Measurements from ENCODE around the gene TNFRSF25. TPM values are rescaled to one million over a fixed set of nuclear protein-coding genes. Genes with fewer than 3 reads are reported as not detected.

TNFRSF25 gene
- total RNA-seq, 1 donor: 60.7 TPM

- Histone ChIP-seq H3K27me3 (ENCODE audit: insufficient read depth, low read length) (no peaks in the 10 kb centered on the region), H3K4me3 (ENCODE audit: low read length) (no peak overlapping the region), H3K4me1 (ENCODE audit: insufficient read depth, low read length) (no peaks in the 10 kb centered on the region), H3K9me3 (ENCODE audit: low read depth, low read length) (no peaks in the 10 kb centered on the region)
Measured at GRCh38 chr1:6506210-6507036, 40.5 kb upstream of the TNFRSF25 start.

- Histone ChIP-seq H3K4me1 (ENCODE audit: insufficient read depth, low read length) (no peaks in the 10 kb centered on the region), H3K4me3 (ENCODE audit: low read length) (no peak overlapping the region), H3K9me3 (ENCODE audit: low read depth, low read length) (no peaks in the 10 kb centered on the region), H3K27me3 (ENCODE audit: insufficient read depth, low read length) (no peaks in the 10 kb centered on the region)
Measured at GRCh38 chr1:6505367-6506209, 39.6 kb upstream of the TNFRSF25 start.

- no peaks in the 10 kb centered on the region for H3K27me3 ChIP-seq (ENCODE audit: insufficient read depth, low read length)
- no peaks in the 10 kb centered on the region for H3K4me1 ChIP-seq (ENCODE audit: insufficient read depth, low read length)
Measured at GRCh38 chr1:6504887-6505286, 38.9 kb upstream of the TNFRSF25 start.

GRCh38 chr1:6503884-6504602 lies 38.1 kb upstream of the TNFRSF25 start:
- H3K27me3 ChIP-seq (ENCODE audit: insufficient read depth, low read length): no peaks in the 10 kb centered on the region
- H3K4me1 ChIP-seq (ENCODE audit: insufficient read depth, low read length): no peaks in the 10 kb centered on the region
- no peaks in the 10 kb centered on the region for H3K9me3 ChIP-seq (ENCODE audit: low read depth, low read length)

More at GRCh38 chr1:6504887-6505286, 38.9 kb upstream of the TNFRSF25 start:
- H3K4me3 ChIP-seq (ENCODE audit: low read length): no peak overlapping the region
- H3K9me3 ChIP-seq (ENCODE audit: low read depth, low read length): no peaks in the 10 kb centered on the region

GRCh38 chr1:6502000-6502891 lies 36.3 kb upstream of the TNFRSF25 start:
- Histone ChIP-seq H3K4me1 (ENCODE audit: insufficient read depth, low read length) (no peaks in the 10 kb centered on the region), H3K27me3 (ENCODE audit: insufficient read depth, low read length) (peaks cover 4% of the 10 kb centered on the region), H3K9me3 (ENCODE audit: low read depth, low read length) (no peaks in the 10 kb centered on the region), H3K4me3 (ENCODE audit: low read length) (no peak overlapping the region)

More at GRCh38 chr1:6503884-6504602, 38.1 kb upstream of the TNFRSF25 start:
- H3K4me3 ChIP-seq (ENCODE audit: low read length): no peak overlapping the region

- Histone ChIP-seq H3K27me3 (ENCODE audit: insufficient read depth, low read length) (peaks cover 4% of the 10 kb centered on the region), H3K9me3 (ENCODE audit: low read depth, low read length) (no peaks in the 10 kb centered on the region), H3K4me3 (ENCODE audit: low read length) (no peak overlapping the region), H3K4me1 (ENCODE audit: insufficient read depth, low read length) (no peaks in the 10 kb centered on the region)
Measured at GRCh38 chr1:6501279-6501813, 35.4 kb upstream of the TNFRSF25 start.

GRCh38 chr1:6500544-6501278 lies 34.7 kb upstream of the TNFRSF25 start:
- no peaks in the 10 kb centered on the region for H3K9me3 ChIP-seq (ENCODE audit: low read depth, low read length)
- no peak overlapping the region for H3K4me3 ChIP-seq (ENCODE audit: low read length)
- no peaks in the 10 kb centered on the region for H3K4me1 ChIP-seq (ENCODE audit: insufficient read depth, low read length)
- peaks cover 4% of the 10 kb centered on the region for H3K27me3 ChIP-seq (ENCODE audit: insufficient read depth, low read length)

GRCh38 chr1:6499296-6499695 lies 33.3 kb upstream of the TNFRSF25 start:
- H3K9me3 ChIP-seq (ENCODE audit: low read depth, low read length): no peaks in the 10 kb centered on the region
- H3K4me1 ChIP-seq (ENCODE audit: insufficient read depth, low read length): no peaks in the 10 kb centered on the region
- H3K27me3 ChIP-seq (ENCODE audit: insufficient read depth, low read length): peaks cover 4% of the 10 kb centered on the region
- no peak overlapping the region for H3K4me3 ChIP-seq (ENCODE audit: low read length)

- Histone ChIP-seq H3K4me3 (ENCODE audit: low read length) (no peak overlapping the region), H3K4me1 (ENCODE audit: insufficient read depth, low read length) (no peaks in the 10 kb centered on the region), H3K27me3 (ENCODE audit: insufficient read depth, low read length) (peaks cover 4% of the 10 kb centered on the region), H3K9me3 (ENCODE audit: low read depth, low read length) (no peaks in the 10 kb centered on the region)
Measured at GRCh38 chr1:6498576-6499111, 32.7 kb upstream of the TNFRSF25 start.

- Histone ChIP-seq H3K4me3 (ENCODE audit: low read length) (peak overlapping the region; percentile 22), H3K27me3 (ENCODE audit: insufficient read depth, low read length) (peaks cover 4% of the 10 kb centered on the region), H3K4me1 (ENCODE audit: insufficient read depth, low read length) (no peaks in the 10 kb centered on the region), H3K9me3 (ENCODE audit: low read depth, low read length) (no peaks in the 10 kb centered on the region)
Measured at GRCh38 chr1:6497867-6498575, 32.0 kb upstream of the TNFRSF25 start.

- no peaks in the 10 kb centered on the region for H3K4me1 ChIP-seq (ENCODE audit: insufficient read depth, low read length)
- peak overlapping the region; percentile 22 for H3K4me3 ChIP-seq (ENCODE audit: low read length)
- H3K9me3 ChIP-seq (ENCODE audit: low read depth, low read length): no peaks in the 10 kb centered on the region
- H3K27me3 ChIP-seq (ENCODE audit: insufficient read depth, low read length): peaks cover 4% of the 10 kb centered on the region
Measured at GRCh38 chr1:6497215-6497866, 31.4 kb upstream of the TNFRSF25 start.

GRCh38 chr1:6496890-6497214 lies 30.9 kb upstream of the TNFRSF25 start:
- Histone ChIP-seq H3K4me3 (ENCODE audit: low read length) (no peak overlapping the region), H3K4me1 (ENCODE audit: insufficient read depth, low read length) (no peaks in the 10 kb centered on the region), H3K27me3 (ENCODE audit: insufficient read depth, low read length) (peaks cover 4% of the 10 kb centered on the region), H3K9me3 (ENCODE audit: low read depth, low read length) (no peaks in the 10 kb centered on the region)

Data from mononuclear cell (primary cell).